Fibroblast of skin of right biceps (primary cell): ENCODE measurements around the gene TNPO2.
A peak's percentile ranks its signal among the peaks of the same experiment; 100 is the strongest.

Source experiments
- DNase-seq: peaks from one replicate; pipeline ENCODE4 v3.0.0-alpha.2; 2013

Gene TNPO2

GRCh38 chr19:12723641-12724426, at the start of gene TNPO2:
Gene TNPO2 (minus strand): TSS chr19:12723932. CDS start chr19:12720977, 2,955 bp downstream.
- peak; percentile 70 for DNase-seq

- DNase-seq: no peak
These were observed 48.6 kb upstream of the TNPO2 start for GRCh38 chr19:12772323-12772722.

- DNase-seq: no peak
These were observed 47.2 kb upstream of the TNPO2 start for GRCh38 chr19:12770922-12771321.

- DNase-seq: no peak
These were observed 46.0 kb upstream of the TNPO2 start for GRCh38 chr19:12769689-12770088.

- no peak for DNase-seq
These were observed 43.9 kb upstream of the TNPO2 start for GRCh38 chr19:12767666-12768065.

- no peak for DNase-seq
These were observed 43.4 kb upstream of the TNPO2 start for GRCh38 chr19:12767150-12767549.

- peak; percentile 80 for DNase-seq
These were observed 42.4 kb upstream of the TNPO2 start for GRCh38 chr19:12766051-12766521.

GRCh38 chr19:12764698-12765097, 41.0 kb upstream of the TNPO2 start:
- DNase-seq: no peak

- DNase-seq: no peak
These were observed 39.4 kb upstream of the TNPO2 start for GRCh38 chr19:12763100-12763499.

GRCh38 chr19:12759686-12760085, 36.0 kb upstream of the TNPO2 start:
- no peak for DNase-seq

- DNase-seq: peak; percentile 63
These were observed 34.0 kb upstream of the TNPO2 start for GRCh38 chr19:12757544-12758274.

GRCh38 chr19:12756150-12756883, 32.6 kb upstream of the TNPO2 start:
- DNase-seq: no peak

GRCh38 chr19:12754465-12755196, 30.9 kb upstream of the TNPO2 start:
- no peak for DNase-seq

- no peak for DNase-seq
These were observed 28.5 kb upstream of the TNPO2 start for GRCh38 chr19:12752056-12752781.

GRCh38 chr19:12751635-12752034, 27.9 kb upstream of the TNPO2 start, which contains the start of gene BEST2:
Gene BEST2 (plus strand): TSS chr19:12751791. CDS start chr19:12752593, 802 bp downstream.
- no peak for DNase-seq

GRCh38 chr19:12750851-12751250, 27.1 kb upstream of the TNPO2 start:
- DNase-seq: no peak

- DNase-seq: peak; percentile 10
These were observed 26.3 kb upstream of the TNPO2 start for GRCh38 chr19:12749938-12750521.

GRCh38 chr19:12748489-12748888, 24.8 kb upstream of the TNPO2 start:
- DNase-seq: no peak

GRCh38 chr19:12745166-12745897, 21.6 kb upstream of the TNPO2 start:
- peak; percentile 29 for DNase-seq

- DNase-seq: no peak
These were observed 14.2 kb upstream of the TNPO2 start for GRCh38 chr19:12737835-12738351.
